Panc1 (cell line): ENCODE results near the gene CD46. TPM values are rescaled to one million over a fixed set of nuclear protein-coding genes. Genes with fewer than 3 reads are reported as not detected.
"Not testable (repeated sequence)": the region's sequence is repeated elsewhere in the genome, so short reads cannot be mapped to it uniquely, and the experiment has no call there.

Experiments
- ATAC-seq: fragments of 200-7000 bp; cut with Tn5 transposase; 2 replicates; pipeline ENCODE4 v1.9.1; 2020; ENCODE audit warnings: mild to moderate bottlenecking, moderate library complexity
- BruUV-seq: library from RNA; stranded (reverse); fragments of 400-500 nt; replicated peaks from 2 replicates; lab custom pipeline; 2021; lab: Mats Ljungman, UMichigan
- CTCF ChIA-PET: fragments of 300-600 bp; sonication (Branson Sonifier 250); formaldehyde crosslinking; loops from one replicate; lab custom pipeline; 2022; ENCODE audit warnings: antibody characterized with exemption; lab: Charles Lee
- POLR2A ChIA-PET: fragments of 300-600 bp; sonication (Branson Sonifier 250); formaldehyde crosslinking; loops from one replicate; lab custom pipeline; 2022; ENCODE audit warnings: antibody characterized with exemption; lab: Charles Lee
- DNase-seq: peaks from one replicate; pipeline ENCODE4 v3.0.0-alpha.2; 2010; ENCODE audit warnings: low read depth, low spot score
- H3K27ac ChIP-seq: 2 replicates; pipeline ENCODE4 v1.5.1; 2011; ENCODE audit warnings: mild to moderate bottlenecking, low read length, inconsistent platforms
- H3K27me3 ChIP-seq: fragments of 200-500 bp; sonication (Bioruptor generic); 2 replicates; pipeline ENCODE4 v1.6.0; 2014; ENCODE audit warnings: low read length, inconsistent platforms; ENCODE audit not compliant: control insufficient read depth, insufficient read depth
- H3K36me3 ChIP-seq: fragments of 200-500 bp; sonication (Bioruptor generic); 2 replicates; pipeline ENCODE4 v1.5.1; 2014; ENCODE audit warnings: inconsistent platforms, mild to moderate bottlenecking, low read length, moderate library complexity; ENCODE audit not compliant: control insufficient read depth, insufficient read depth
- H3K4me1 ChIP-seq: 2 replicates; pipeline ENCODE4 v1.5.1; 2011; ENCODE audit warnings: inconsistent platforms, mild to moderate bottlenecking, low read length, moderate library complexity; ENCODE audit not compliant: control insufficient read depth, insufficient read depth
- H3K4me3 ChIP-seq, 2 experiments: 2 replicates each; pipeline ENCODE4 v1.5.1; 2011 to 2012; ENCODE audit warnings: low read depth in 2 of 2, low read length in 2 of 2, mild to moderate bottlenecking in 2 of 2, inconsistent platforms in 1 of 2, moderate library complexity in 1 of 2
- H3K9me3 ChIP-seq: fragments of 200-500 bp; sonication (Bioruptor generic); 2 replicates; pipeline ENCODE4 v1.5.1; 2014; ENCODE audit warnings: low read depth, mild to moderate bottlenecking, inconsistent platforms, low read length, moderate library complexity; ENCODE audit not compliant: control insufficient read depth, insufficient read depth
- CTCF ChIP-seq: fragments of 450-650 bp; IDR thresholded peaks from 2 replicates; pipeline ENCODE4 v1.5.1; 2017; ENCODE audit warnings: mild to moderate bottlenecking
- POLR2AphosphoS5 ChIP-seq: IDR thresholded peaks from 2 replicates; pipeline ENCODE4 v1.6.1; 2012; ENCODE audit warnings: mild to moderate bottlenecking, low read depth, low read length, moderate library complexity
- REST ChIP-seq, 2 experiments: IDR thresholded peaks; 2 replicates each; pipeline ENCODE4 v1.6.1; 2011 to 2012; ENCODE audit warnings: low read depth in 2 of 2, control low read depth in 1 of 2, low read length in 1 of 2, mild to moderate bottlenecking in 1 of 2, moderate library complexity in 1 of 2; ENCODE audit not compliant: insufficient read depth in 1 of 2
- SIN3A ChIP-seq: IDR thresholded peaks from 2 replicates; pipeline ENCODE4 v1.6.1; 2012; ENCODE audit warnings: low read depth, mild to moderate bottlenecking, low read length, moderate library complexity, borderline replicate concordance; ENCODE audit not compliant: insufficient read depth
- TCF7L2 ChIP-seq: IDR thresholded peaks from 2 replicates; pipeline ENCODE4 v1.6.1; 2011; ENCODE audit warnings: mild to moderate bottlenecking, low read depth, low read length, inconsistent platforms
- in situ Hi-C: cut with HindIII; loops from 2 replicates; pipeline ENCODE4 v1.10.0; 2016; ENCODE audit warnings: low sequenced_read_pairs, low pct_unique_long_range_greater_than_20kb
- intact Hi-C: fragments of 100-400 bp; cut with micrococcal nuclease; formaldehyde crosslinking; loops from one replicate; pipeline ENCODE4 v1.10.0; 2022; ENCODE audit not compliant: unreplicated experiment
- total RNA-seq: library from RNA; stranded (reverse); gene quantifications from one replicate; pipeline ENCODE4 v1.2.1, GENCODE V29; 2021; ENCODE audit not compliant: unreplicated experiment

Gene CD46
- total RNA-seq, 1 experiment from 2014 or later = 128 TPM

GRCh38 chr1:207703712-207704111 lies 48.1 kb upstream of the CD46 start:
- DNase-seq (no peak), ATAC-seq (no peak)
- H3K4me3 ChIP-seq = no peak overlapping the region
- TF ChIP-seq POLR2AphosphoS5 = no peak
- no peak for TF ChIP-seq SIN3A
- no peak for TF ChIP-seq REST (IDR thresholded peaks at IDR 0.05; ENCODE audit: insufficient read depth in 1 of 2, low read depth in 2 of 2, low read length in 1 of 2)
- TF ChIP-seq CTCF = no peak
- no peak for TF ChIP-seq TCF7L2
- H3K27me3 ChIP-seq = no peaks in the 10 kb centered on the region
- in situ Hi-C loops = no loop called here
- intact Hi-C loops = loop anchor here (10.0 kb wide), 1 partner anchor 91 kb away; no protein-coding TSS in a partner anchor
- H3K36me3 ChIP-seq = no peaks in the 10 kb centered on the region
- ChIA-PET POLR2A (no interaction called here), CTCF (no interaction called here)
- BruUV-seq = no TSS peak
- H3K4me1 ChIP-seq = no peaks in the 10 kb centered on the region
- no peaks in the 10 kb centered on the region for H3K9me3 ChIP-seq
- no peak overlapping the region for H3K27ac ChIP-seq

- intact Hi-C loops = loop anchor here (10.0 kb wide), 1 partner anchor 87 kb away; no protein-coding TSS in a partner anchor
- CTCF ChIA-PET = not testable (repeated sequence)
Measured at GRCh38 chr1:207708004-207708403, 43.9 kb upstream of the CD46 start.

GRCh38 chr1:207711285-207711684 lies 40.6 kb upstream of the CD46 start:
- DNase-seq (no peak), ATAC-seq (no peak)
- Histone ChIP-seq H3K4me3 (no peak overlapping the region), H3K9me3 (no peaks in the 10 kb centered on the region), H3K27me3 (no peaks in the 10 kb centered on the region), H3K36me3 (no peaks in the 10 kb centered on the region), H3K4me1 (no peaks in the 10 kb centered on the region), H3K27ac (no peak overlapping the region)
- no TSS peak for BruUV-seq
- intact Hi-C loops = no loop called here
- ChIA-PET POLR2A (no interaction called here), CTCF (no interaction called here)
- TF ChIP-seq POLR2AphosphoS5 (no peak), SIN3A (no peak), CTCF (no peak), TCF7L2 (no peak), REST (IDR thresholded peaks at IDR 0.05; ENCODE audit: insufficient read depth in 1 of 2, low read depth in 2 of 2, low read length in 1 of 2) (no peak)
- in situ Hi-C loops = no loop called here

More at GRCh38 chr1:207708004-207708403, 43.9 kb upstream of the CD46 start:
- ATAC-seq, POLR2A ChIA-PET, DNase-seq, H3K9me3 ChIP-seq, H3K4me1 ChIP-seq, H3K36me3 ChIP-seq, H3K27ac ChIP-seq, BruUV-seq, H3K4me3 ChIP-seq, in situ Hi-C loops, H3K27me3 ChIP-seq: not testable (repeated sequence)

GRCh38 chr1:207712701-207713100 lies 39.2 kb upstream of the CD46 start:
- H3K9me3 ChIP-seq, intact Hi-C loops, H3K4me1 ChIP-seq, POLR2A ChIA-PET, CTCF ChIA-PET, DNase-seq, in situ Hi-C loops, H3K27ac ChIP-seq, BruUV-seq, H3K36me3 ChIP-seq, ATAC-seq, H3K27me3 ChIP-seq, H3K4me3 ChIP-seq: not testable (repeated sequence)
